Measurements from ENCODE around the gene ERAP2.
"Not testable (repeated sequence)": the region's sequence is repeated elsewhere in the genome, so short reads cannot be mapped to it uniquely, and the experiment has no call there.

Gene ERAP2

DNA sequence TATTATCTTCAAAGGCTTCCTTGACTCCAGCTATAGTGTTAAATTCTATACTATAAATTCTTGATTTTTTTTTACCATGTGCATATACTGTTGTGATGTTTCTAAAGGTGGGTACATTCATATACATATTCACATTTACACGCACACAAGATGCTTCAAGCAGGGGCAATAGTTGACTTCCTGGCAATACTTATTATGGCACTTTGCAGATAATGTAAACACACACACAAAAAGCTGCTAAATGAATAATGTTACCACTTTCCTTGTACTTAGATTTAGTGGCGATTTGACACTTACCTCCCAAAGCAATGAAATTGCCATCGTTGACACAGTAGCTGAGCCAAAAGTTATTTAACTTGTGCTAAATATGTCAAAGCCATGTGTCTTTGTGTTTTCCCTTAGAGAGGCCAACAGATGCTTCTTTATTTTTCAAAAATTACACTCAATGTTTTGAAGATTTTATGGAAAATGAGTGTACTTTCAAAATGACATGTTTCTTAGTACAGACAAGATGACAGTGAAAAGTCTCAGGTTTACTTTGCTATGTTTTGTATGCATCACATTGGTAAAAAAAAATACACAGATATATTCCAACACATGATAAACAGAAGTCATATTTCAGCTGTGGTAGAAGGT, 12.2 kb upstream of the ERAP2 start:
- DNase-seq = no peak

DNA sequence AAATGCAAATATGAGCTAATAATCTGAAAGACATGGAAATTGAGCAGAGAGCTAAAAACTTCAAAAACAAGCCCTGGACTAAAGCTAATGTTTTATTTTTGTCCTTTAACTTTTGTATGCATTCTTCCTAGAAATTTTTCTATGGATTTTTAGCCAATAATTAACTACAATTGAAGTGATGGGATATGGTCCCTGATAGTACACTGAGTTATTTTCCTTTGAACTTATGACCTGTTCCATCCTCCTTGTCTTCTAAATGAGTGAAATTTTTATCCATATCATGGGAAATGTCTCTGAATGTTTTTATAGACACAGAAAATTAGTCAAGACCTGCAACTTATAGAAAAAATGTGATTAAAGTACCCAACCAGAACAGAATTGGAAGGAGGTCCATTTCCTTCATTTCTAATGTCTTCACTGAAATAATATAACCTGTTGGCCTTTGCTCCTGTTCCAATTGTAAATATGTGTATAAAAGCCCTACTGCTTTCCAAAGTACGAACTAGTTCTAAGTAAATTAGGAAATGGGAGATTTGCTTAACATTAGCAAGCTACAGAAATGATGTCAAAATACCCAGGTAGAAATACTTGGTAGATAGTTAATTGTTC, 11.3 kb upstream of the ERAP2 start:
- DNase-seq = no peak

DNA sequence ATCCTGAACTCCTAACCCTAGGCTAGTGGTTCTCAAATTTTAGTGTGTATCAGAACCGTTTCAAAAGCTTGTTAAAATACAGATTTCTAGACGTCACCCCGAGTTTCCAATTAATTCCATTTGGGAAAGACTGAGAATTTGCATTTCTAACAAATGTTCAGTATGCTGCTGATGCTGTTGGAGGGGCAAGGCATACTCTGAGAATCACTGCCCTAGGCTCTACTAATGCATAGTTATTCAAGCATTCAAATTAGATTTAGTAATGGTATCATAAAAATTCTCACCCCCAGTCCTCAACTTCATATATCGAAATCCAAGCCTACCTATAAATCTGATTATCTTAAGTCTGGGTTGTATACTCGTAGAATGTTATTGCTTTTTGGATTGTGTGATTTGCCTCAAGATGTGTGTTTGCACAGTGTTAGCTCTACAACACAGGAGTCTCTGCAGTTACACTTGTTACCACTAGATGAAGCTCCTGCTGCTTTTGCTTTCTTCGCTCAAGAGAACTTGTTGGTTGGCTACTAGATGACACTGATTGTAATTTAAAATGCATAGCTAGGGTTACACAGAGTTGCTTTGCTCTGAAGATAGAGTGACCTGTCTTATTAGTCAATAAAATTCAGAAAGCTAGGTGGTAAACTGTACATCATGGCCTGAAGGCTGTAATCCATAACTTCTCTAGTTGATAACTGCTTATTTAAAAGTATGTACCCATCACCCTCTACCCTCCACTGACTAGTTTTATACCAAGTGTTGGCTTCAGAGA, 7.5 kb upstream of the ERAP2 start:
- peak; percentile 74 to 78 for DNase-seq

DNA sequence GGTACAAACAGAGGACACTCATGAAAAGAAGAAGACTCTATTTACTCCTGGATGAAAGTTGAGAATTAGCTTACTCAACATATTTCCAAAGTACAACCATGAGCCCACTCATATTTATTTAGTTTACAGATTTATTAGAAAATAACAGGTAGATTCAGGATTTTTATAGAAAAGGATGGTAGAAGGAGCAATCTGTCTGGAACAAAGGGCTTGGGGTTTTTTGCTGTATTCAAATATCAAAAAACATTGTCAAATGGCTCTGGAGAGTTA, 7.0 kb upstream of the ERAP2 start:
- DNase-seq = no peak

GRCh38 chr5:96870094-96871026, 5.9 kb upstream of the ERAP2 start:
- DNase-seq = no peak

- no peak for DNase-seq
These were observed 5.3 kb upstream of the ERAP2 start for GRCh38 chr5:96871027-96871399.

- DNase-seq = no peak
These were observed 4.6 kb upstream of the ERAP2 start for GRCh38 chr5:96871686-96872085.

GRCh38 chr5:96873449-96873848, 2.9 kb upstream of the ERAP2 start:
- DNase-seq = no peak

DNA sequence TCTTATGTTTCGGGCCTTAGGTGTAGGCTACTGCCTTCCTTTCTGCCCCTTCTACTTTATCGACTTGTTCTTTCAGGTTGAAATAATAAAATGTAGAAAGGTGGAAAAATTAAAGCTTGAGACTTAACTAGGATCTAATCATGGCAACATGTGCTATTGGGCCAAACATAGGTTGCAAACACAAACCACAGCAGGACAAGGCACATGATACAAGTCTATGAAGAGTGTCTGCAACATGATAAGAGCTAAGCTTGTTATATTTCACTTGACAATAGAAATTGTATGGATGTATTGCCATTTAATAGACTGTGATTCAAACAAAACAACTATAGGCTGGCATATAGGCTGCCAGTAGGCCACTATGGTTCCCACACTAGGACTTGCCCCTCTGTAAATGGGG, 1.7 kb upstream of the ERAP2 start:
- no peak for DNase-seq

DNA sequence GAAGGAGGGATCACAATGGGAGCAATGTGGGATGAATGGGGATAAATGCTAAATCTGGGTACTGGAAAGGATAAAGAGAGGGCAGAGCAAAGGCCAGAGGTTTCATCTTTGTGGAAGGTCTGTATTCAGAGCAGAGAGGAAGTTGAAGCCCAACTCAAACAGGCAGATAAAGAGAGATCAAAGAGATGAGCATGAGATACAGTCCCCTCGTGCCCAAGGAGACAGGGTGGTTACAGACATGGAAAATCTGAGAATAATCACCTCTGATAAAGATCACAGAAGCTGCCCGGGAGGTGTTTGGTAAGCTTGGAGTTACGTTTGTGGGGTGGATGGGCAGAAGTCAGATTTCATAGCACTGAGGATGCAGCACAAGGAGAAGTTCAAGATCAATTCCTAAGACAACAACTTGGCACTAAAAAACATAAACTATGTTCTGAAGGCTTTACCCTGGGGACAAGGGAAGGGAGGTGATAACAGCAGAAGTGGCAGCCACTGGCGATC, 459 bp upstream of the ERAP2 start:
- no peak for DNase-seq

GRCh38 chr5:96876977-96877469, 723 bp downstream of the ERAP2 start:
- not testable (repeated sequence) for DNase-seq

GRCh38 chr5:96879665-96880064, 3.4 kb downstream of the ERAP2 start:
- no peak for DNase-seq

DNA sequence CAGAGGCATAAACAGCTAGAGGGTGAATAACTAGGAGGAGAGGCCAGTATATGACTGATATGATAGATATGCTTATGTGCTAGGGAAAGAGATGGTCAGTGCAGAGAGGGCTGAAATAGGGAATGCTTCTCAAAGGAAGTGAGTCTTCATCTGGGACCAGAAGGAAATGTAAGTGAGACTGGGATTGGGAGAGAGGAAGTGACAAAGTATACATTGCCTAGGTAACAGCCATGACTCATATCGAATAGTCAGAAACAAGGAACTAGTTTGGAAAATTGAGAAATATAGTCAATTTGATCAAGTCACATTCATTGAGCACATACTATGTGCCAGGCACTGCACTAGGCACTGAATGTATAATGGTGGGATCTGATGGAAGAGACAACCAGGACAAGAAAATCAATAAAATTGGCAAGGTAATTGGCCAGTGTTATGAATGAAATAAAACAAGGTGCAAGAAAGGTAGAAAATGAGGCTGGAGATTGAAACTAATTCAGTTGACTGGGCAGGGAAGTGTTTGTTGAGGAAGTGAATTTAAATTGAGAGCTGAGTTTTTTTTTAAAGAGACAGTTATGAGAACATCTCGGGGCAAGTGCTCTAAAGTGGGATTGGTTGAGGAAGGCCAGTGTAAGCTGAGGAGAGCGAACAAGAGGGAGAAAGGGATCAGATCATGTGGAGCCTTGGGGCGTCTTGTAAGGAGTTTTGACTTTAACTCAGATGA, 4.3 kb downstream of the ERAP2 start:
- DNase-seq = peak; percentile 65 to 80

GRCh38 chr5:96881511-96882115, 5.3 kb downstream of the ERAP2 start:
- peak; percentile 39 to 58 for DNase-seq

- no peak for DNase-seq
These were observed 7.6 kb downstream of the ERAP2 start for GRCh38 chr5:96883871-96884270.

- no peak for DNase-seq
These were observed 8.7 kb downstream of the ERAP2 start for GRCh38 chr5:96884995-96885394.

DNA sequence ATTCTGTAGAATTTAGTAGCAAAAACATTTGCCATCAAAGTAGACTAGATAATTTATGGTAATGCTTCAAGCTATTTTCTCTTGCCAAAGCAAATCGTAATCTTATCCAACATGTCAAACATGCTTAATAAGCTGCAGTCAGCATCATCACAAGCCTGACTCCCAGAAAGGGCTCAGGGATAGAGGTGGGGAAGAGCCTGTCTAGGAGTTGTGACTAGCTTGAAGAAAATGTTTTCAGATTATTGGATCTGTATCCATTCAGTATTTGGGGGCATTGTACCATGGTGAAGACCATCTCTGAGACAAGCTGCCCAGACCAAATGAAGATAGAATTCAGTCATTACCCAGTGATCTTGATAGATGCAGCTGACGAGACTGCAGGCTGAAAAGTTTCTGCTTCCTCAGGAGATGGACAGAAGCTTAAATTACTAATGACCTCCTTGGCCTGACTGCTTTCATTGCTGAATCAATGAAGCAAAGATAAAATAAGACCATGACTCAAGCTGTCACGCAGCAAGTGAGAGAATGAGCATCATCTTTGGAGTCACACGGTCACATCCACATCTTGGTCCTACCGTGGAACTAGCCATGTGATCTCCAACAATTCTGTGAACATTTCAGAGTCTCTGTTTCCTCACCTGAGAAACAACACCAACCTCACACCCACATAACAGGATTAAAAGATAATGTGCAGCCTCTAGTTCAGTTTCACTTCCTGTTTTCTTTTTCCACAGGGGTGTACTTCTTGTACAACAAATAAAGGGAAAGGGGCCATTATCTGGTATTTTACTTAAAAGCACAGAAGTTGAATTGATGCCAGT, 9.4 kb downstream of the ERAP2 start:
- peak; percentile 65 to 79 for DNase-seq

DNA sequence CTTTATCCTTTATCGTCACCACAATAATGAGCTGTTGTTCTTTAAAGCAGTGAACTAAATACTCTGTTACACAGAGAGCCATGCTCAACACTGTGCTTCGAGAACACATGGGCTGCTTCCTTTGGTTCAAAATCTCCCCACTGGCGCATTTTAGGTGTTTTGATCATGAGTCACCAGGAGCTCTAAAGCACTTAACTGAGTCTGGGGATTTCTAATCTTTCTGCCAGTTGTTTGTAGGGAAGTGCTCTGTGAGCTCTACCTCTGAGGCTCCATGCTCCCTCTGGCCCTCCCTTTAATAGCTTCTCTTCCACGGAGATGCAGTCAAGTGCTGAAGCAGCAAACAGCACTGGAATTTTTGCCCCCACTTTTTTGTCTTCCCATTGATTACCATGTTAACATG, 17.0 kb downstream of the ERAP2 start:
- DNase-seq = no peak

- DNase-seq = peak in 1 of 2 donors; percentile 46
These were observed 20.0 kb downstream of the ERAP2 start for GRCh38 chr5:96896276-96896675.

DNA sequence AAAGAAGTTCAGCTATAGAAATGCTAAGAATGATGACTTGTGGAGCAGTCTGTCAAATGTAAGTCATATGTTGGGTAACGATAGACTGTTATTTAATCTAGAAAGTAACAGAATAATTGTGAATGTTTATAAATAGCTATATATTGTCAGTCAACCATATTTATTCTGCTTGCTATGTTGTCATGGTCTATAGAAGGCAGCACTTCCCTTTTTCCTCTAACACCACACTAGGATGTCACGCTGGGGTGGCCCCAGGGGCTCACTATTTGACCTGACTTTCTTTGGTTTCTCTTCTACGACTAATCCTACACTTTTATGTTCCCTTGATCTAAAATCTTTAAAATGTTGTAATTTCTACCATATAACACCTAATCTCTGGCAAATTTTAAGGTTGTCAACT, 20.5 kb downstream of the ERAP2 start:
- DNase-seq = peak; percentile 74 to 77

DNA sequence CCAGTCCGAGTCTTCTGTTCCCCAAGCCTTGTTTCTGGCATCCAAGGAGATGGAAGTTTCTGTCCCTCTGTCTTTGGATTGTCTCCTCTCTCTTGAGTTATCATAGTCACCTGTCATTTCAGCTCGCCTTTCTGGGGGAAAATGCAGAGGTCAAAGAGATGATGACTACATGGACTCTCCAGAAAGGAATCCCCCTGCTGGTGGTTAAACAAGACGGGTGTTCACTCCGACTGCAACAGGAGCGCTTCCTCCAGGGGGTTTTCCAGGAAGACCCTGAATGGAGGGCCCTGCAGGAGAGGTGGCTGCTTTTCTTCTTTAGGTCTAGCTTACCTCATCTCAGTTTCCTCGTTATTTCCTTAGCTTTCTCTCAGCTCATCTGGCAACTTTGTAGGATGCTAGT, 25.1 kb downstream of the ERAP2 start:
- DNase-seq = no peak
